HK-2 (cell line): Measurements from ENCODE around the gene RASL12.
A peak's percentile ranks its signal among the peaks of the same experiment; 100 is the strongest.

Experiments used
- DNase-seq: peaks from one replicate; pipeline ENCODE4 v3.0.0-alpha.2; 2018; ENCODE audit not compliant: unreplicated experiment

Gene RASL12

GRCh38 chr15:65092911-65093792 is 25.4 kb upstream of the RASL12 start:
- DNase-seq = no peak

DNA sequence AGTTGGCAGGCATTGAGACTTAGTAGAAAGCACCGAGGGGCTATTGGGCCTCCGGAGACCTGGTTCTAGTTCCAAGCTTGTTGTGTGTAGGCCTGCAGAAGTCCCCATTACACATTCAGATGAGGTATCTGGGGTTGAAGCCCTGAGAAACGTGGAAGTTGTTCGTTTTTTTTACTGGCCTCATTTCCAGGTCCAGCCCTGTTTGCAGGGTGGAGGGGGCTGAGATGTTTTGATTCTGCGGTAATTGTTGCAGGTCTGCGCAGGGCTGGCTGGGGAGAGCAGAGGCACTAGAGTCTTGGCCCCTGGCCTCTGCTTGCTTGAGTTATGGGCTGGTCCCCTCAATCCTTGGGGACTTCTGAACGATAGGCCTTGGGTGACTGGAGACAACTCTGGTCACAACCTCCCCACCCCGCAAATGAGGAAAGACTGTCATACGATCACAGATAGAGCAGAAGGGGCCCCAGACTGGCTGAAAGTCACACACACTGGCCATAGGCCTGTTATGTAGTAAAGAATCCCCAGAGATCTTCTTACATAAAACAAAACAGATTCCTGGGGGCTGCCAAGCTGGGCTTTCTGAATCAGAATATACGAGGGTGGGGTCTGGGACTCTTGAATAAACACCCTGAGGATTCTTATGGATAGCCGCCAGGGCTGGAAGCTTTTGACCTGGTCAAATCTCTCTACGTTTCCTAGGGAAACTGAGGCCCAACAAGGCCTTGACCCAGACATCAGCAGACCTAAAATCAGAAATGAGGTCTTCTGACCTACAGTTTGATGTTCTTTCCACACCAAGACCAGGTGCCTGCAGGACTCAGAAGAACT is 24.4 kb upstream of the RASL12 start:
- no peak for DNase-seq

DNA sequence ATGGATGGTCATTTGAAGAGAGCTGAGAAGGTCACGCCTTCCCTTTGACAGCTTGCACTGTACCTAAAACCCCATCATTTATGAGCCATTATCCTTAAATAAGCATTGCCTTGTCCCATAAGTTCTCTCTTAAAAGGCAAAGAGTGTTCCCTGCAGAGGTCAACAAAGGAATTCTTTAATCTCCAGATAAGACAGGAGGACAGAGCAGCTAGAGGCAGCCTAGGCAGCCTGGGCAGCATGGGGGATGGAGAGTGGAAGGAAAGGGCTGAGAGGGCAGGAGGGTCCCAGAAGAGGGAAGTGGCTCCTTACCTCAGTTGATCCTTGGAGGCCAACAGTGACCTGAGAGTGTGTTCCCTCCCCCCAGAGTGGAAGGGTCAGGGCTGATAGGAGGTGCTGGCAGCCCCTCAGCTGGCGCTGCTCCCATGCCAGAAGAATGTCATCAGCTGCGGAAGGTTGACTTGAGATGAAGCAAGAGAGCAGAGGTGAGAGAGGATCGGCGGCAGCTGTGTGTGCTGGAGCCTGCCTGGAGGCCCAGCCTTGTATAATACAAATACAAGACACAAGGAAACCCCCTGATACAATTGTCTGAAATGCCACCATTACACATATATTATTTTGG is 21.5 kb upstream of the RASL12 start:
- no peak for DNase-seq

DNA sequence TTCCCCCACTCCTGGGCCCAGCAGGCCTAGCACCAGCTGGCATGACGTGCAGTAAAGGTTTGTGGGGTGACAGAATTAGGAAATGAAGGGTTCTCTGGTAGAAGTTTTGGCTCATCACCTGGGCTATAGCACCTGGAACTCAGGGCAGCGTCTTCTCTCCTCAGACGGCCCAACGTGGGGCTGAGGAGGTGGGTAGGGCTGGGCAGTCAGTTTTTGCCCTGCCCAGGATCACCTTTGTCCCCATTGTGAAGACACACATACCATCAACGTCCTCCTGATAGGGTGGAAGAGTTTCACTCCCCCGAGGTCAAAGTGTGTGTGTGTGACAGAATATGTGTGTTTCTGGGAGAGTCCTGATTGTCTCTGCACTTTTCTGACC is 20.8 kb upstream of the RASL12 start:
- no peak for DNase-seq

DNA sequence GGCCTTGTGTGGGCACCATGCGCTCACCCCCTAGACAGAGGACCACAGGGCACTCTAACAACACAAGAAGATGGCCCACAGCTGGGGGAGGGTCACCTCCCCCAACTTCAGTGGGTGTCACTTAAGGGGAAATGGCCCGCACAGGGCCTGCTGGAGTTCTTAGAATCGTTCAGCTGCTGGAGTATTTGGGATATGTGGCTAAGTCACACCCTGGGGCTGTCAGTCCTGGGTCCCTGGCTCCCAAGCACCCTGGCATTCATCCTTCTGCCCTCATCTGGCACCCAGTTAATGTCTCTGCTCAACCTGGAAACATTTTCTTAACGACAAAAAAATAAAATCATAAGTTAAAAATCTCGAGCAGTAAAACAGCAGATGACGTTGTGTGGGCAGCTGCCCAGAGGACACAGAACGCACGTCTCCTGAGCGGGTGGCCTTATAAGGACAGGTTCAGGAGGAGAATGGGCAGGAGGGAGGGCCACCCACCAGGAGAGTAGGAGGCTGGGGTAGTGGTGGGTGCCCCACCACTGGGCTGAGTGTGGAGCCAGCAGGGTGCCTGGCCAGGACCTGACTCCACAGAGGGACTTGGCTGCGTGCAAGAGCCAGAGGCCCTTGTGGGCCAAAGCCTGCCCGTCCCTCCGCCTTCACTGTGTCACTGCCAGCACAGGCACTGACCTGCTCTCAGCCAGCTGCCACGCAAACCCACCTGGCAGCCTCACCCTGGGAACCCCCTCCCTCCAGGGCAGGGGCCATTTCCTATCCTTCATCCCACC is 20.3 kb upstream of the RASL12 start:
- DNase-seq = no peak

DNA sequence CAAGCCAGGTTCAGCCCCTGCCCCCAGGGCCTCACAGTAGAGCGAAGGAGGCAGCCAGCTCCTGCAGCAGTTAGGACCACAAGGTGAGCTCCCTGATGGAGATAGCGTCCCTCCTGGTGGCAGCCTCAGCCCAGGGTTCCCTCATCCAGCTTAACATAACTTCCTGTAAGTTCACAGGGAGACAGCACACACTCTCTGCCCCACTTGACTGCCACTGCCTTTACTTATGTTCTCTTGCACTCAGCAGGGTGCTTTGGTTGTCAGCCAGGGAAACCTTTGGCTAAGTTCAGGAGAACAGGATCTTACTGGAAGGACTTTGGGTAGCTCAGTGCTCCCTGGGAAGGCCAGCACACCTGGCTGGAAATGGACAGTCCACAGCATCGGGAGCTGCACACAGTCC is 19.6 kb upstream of the RASL12 start:
- DNase-seq = no peak

DNA sequence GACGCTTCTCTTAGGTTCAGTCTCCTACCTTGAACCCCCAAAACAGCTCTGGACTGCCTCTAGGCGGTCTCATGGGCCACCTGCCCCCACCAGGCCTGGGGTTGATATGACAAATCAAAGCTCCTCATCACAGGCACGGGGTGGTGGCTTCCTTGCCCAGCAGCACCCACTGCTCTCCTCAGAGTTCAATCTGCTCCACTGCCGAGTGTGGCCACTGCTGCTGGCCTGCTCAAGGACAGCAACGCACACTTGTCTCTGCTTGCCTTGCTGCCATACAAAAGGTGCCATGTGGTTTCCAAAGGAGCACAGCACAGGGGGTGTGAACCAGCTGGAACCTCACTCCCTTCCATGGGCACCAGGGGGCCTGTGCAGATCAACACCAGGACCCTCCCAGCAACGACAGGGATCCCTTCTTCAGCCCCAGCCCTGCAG is 18.9 kb upstream of the RASL12 start:
- no peak for DNase-seq

GRCh38 chr15:65085990-65086679 is 18.3 kb upstream of the RASL12 start:
- peak; percentile 26 for DNase-seq

- no peak for DNase-seq
Measured at GRCh38 chr15:65085207-65085753, 17.5 kb upstream of the RASL12 start.

GRCh38 chr15:65084500-65085206 is 16.9 kb upstream of the RASL12 start:
- no peak for DNase-seq

GRCh38 chr15:65083262-65083701 is 15.5 kb upstream of the RASL12 start:
- DNase-seq = no peak

DNA sequence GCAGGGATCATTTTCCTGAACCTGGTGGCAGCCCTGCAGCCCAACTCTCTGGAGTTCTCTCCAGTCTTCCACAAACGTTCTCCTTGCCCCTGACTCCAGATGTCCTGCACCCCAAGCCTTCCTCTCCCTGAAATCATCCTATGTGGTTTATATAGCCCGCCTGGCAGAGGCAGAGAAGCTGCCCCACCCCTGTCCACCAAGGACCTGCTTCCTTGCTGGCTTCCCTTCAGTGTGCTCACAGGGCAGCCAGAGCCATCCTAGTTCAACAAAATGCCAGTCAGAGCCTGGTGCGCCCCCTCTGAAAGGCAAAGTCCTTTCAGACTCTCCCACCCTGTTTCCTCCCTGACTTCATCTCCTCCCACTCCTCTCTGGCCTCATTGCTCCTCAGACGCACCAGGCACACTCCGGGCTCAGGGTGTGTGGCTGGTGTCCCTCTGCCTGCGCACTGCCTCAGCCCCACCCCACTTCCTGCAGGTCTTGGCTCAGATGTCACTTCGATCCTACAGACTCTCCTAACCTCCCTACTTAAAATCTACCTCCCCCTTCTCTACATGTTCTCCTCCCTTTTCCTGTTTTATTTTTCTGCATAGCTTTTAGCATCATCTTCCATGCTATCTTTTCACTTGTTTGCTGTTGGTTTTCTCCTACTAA is 14.6 kb upstream of the RASL12 start:
- DNase-seq = no peak

- no peak for DNase-seq
Measured at GRCh38 chr15:65081758-65082157, 14.0 kb upstream of the RASL12 start.

- DNase-seq = no peak
Measured at GRCh38 chr15:65081270-65081669, 13.5 kb upstream of the RASL12 start.

DNA sequence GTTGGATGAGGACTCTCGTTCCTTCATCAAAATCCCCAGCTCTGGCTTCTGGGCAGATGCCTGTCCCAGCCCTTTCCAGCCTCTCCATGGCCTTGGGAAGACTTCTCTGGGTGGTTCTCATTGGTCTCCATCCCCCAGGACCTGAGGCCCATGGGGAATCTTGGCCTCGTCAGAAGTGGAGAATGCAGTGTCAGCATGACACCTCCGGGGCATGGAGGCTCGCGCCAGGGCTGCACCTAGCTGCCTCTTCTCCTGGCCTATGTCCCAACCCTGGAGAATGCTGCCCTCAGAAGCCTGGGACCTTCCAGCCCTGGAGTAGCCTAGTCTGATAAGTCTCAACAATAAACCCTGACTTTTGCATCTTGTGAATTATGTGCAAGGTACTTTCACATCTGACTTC is 11.8 kb upstream of the RASL12 start:
- no peak for DNase-seq

DNA sequence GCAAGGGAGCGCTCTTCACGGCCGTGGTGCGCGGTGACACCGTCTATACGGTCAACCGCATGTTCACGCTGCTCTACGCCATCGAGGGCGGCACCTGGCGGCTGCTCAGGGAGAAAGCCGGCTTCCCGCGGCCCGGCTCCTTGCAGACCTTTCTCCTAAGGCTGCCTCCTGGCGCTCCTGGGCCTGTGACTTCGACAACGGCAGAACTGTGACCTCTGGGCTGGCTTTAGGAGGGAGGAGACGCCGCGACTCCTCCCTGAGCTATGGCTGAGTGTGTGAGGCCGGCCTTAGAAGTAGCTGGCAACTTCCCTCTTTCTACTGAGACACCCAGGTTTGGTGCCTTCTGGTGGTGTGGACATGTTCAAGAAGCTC is 10.2 kb upstream of the RASL12 start:
- no peak for DNase-seq

- DNase-seq = no peak
Measured at GRCh38 chr15:65077291-65077980, 9.6 kb upstream of the RASL12 start.

- no peak for DNase-seq
Measured at GRCh38 chr15:65076486-65077290, 8.9 kb upstream of the RASL12 start, which contains the start of gene KBTBD13. TSS of gene KBTBD13 (plus strand) at chr15:65076746. CDS start at chr15:65076816, 70 bp downstream.
